Stimulated activated CD4-positive, alpha-beta T cell treated with anti-CD3 and anti-CD28 coated beads, Interleukin-1b, Interleukin-23, amount 100 ng/mL, for 4 hours (primary cell): Measurements from ENCODE around the gene COMP.
"Not testable (repeated sequence)": the region's sequence is repeated elsewhere in the genome, so short reads cannot be mapped to it uniquely, and the experiment has no call there.

Experiments used
- DNase-seq, 2 donors: peaks; one replicate each; pipeline ENCODE4 v3.0.0-alpha.2; 2020; ENCODE audit warnings: low read depth in 2 of 2

The COMP gene

DNA sequence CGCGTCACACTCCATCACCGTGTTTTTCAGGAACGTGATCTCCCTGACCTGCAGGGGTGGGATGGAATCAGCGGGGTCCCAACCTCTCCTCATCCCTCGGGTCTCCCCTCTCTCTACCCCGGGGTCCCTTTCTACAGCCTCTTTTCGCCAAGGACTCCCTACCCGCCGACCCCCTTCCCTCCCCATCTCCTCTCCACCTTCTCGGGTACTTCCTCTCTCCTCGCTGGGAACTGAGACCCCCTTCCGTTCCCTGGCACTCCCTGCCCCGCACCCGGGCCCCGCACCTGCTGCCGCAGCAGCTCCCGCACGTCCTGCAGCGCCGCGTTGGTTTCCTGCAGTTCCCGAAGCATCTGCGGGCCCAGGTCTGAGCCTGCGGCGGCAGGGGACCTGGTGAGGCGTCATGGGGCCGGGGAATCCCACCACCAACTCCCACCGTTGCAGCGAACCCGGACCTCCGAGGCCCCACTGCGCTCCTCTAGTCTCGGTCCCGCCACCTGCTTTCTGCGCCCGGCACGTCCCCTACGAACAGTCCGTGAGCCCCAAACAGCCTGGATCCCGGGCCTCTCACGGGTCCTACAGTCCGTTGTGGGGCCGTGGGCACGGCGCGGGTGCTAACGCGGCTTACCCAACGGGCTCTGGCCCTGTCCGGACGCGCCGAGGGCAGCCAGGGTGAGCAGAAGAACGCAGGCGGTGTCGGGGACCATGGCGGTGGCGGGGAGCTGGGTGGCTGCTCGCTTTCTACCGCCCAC is at the start of gene COMP:
COMP (minus strand) TSS at position 740 of the 749 bp plus-strand sequence; CDS start at position 704, 36 bp downstream.
- no peak for DNase-seq

DNA sequence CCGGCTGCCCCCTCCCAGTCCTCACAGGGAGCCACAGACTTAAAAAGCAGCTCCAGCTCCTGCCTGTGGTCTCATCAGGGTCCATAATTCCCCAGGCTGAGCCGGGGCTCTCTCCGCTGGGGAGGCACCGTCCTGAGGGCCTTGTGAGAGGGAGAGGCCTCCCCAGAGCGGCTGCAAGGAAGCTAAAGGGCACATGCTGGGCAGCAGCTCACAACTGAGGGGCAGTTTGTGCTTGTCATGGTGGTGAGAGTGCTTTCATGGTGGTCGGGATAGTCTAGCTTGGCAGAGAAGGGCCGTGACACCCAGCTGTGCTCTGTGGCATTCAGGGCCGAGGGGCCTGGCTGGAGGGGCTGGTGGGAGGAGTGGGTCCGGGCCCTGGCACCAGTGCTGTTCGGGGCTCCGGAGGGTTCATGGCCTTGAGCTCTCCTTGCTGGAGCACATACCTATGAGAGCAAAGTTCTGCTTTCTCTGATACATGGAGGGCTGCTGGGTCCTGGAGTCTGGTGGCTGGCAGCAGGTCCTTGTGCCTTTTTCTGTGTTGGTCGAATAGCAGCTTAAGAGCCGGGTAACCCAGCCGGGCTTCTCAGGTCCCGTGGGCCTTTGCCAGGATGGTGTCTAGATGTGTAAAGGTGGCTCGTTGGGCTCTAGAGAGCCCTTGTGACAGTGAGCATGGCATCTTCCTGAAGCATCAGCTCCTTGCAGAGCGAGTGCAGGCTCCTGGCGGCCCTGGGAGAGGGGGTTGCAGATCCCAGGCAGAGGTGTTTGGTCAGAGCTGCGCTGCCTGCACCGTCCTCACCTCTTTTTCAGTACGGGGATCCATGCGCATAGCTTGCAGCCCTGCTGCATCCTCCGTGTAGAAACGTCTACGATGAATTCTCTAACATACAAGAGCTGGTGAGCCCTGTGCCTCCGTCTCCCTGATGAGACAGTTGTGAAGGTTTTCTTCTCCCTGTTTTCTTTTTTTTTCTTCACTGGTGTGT is 49.5 kb upstream of the COMP start:
- DNase-seq, result no peak

- no peak for DNase-seq
Observed at GRCh38 chr19:18839465-18840287, 48.6 kb upstream of the COMP start.

DNA sequence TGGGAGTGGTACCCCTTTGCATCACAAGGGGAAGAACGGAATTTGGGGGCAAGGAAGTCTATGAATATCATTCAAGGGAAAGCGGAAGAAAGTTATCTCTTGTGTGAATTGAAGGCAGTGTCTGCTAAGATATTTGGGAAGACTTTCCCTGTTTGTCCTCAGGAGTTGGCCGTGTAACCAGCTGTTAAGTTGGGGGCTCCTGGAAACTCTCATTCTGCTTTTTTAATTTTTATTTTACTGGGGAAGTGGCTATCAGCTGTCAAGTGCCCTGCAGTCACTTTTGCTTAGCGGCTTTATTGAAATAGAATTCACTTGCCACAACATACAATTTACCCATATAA is 43.5 kb upstream of the COMP start:
- no peak for DNase-seq

- DNase-seq, result no peak
Observed at GRCh38 chr19:18833849-18834643, 42.9 kb upstream of the COMP start.

DNA sequence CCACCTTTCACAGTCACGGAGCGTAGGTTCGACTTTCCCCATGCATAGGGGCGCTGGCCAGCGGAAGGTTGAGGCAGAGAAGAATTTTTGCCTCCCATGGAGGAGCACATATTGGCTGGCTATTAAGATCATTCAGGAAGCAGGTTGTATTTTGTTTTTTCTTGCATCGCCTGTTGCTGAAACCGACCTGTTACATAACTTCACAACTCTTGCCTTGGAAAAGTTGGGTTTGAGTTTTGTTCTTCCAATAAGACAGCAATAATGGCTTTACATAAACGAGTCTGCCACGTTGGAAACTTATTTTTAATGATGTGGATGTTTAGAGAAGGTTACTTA is 42.0 kb upstream of the COMP start:
- no peak for DNase-seq

DNA sequence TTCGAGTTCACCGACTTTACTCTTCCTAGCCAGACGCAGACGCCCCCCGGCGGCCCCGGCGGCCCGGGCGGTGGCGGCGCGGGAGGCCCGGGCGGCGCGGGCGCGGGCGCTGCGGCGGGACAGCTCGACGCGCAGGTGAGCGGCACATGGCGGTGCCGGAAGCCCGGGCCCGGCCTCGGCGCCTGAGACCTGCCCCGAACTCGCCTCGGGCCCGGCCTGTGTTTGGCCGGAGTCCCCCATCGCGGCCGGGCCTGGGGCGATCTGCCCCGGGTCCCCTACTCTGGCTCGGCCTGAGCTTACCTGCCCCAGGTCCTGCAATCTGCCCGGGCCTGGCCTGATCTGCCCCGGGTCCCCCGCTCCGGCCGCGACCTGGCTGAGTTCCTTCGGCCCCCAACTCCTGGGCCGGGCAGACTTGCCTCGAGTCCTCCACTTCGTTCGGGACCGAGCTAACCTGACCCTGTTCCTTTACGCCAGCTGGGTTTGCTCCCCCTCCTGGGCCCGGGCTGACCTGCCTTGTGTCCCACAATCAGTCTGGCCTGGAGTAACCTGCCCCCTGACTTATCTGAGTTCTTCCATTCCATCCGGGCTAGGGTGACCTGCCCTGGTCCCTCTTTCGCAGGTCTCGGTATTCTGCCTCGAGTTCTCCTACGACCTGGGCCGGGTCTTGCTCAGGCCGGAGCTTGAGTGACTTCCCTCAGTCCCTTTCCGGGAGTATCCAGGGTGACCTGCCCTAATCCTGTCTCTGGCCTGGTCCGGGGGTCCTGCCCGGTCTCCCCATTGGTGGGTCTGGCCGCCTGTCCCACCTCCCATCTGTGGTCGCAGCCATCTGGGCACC is 41.4 kb upstream of the COMP start:
- DNase-seq, result no peak

DNA sequence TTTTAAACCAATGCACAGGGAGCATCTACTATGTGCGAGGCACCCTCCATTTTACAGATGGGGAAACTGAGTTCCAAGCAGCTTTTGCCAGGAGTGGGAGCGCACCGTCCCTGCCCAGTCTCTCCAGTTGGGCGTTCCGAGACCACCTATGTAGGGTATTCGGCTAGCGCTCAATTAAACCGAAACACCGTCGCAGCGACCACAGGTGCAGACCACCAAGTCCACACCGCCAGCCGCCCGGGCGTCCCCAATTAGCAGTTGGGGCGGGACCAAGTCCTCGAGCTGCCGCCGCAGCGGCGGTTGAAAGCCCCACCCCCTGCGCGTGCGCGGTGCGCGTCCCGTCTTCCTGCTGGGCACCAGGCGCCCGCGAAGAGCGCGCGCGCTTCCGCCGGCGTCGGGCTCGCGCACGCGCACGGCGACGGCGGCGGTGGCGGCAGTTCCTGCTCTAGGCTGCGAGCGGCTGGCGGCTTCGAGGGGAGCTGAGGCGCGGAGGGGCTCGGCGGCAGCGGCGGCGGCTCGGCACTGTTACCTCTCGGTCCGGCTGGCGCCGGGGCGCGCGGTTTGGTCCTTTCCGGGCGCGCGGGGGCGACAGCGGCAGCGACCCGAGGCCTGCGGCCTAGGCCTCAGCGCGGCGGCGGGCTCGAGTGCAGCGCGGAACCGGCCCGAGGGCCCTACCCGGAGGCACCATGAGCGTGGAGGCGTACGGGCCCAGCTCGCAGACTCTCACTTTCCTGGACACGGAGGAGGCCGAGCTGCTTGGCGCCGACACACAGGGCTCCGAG is 40.6 kb upstream of the COMP start, which contains the start of gene UPF1:
UPF1 (plus strand) TSS at position 436 of the 782 bp plus-strand sequence; CDS start at position 687, 251 bp downstream.
- peak; percentile 92 to 98 for DNase-seq

- DNase-seq, result no peak
Observed at GRCh38 chr19:18830488-18830887, 39.4 kb upstream of the COMP start.

DNA sequence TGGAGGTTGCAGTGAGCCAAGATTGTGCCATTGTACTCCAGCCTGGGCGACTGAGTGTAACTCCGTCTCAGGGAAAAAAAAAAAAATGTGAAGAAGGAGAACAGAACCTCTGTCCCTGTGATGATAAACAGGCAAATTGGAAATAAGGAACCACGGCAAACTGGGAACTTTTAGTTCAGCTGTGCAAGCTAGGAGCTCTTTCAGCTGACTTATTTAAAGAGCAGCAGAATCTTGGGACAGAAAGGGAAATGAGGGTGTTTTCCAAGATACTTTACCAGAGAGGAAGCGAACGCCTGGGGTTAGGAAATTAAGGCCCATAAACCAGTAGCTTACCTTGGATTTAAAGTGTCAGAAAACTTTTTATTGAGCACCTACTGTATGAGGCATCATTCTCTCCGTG is 37.7 kb upstream of the COMP start:
- no peak for DNase-seq

DNA sequence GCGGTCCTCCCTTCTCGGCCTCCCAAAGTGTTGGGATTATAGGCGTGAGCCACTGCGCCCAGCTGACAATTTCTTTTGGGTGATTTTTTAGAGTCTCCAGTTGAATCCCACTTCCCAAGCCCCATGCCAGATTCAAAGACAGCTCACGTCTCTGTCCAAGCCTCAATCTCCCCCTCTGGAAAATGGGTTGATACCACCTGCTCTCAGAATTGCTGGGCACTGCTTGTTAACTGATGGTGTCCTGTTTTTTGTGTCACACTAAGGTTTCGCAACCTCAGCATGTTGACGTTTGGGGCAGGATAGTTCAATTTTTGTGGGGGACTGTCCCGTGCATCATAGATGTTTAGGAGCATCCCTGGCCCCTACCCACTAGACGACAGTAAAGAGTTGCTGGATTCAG is 26.5 kb upstream of the COMP start:
- no peak for DNase-seq

DNA sequence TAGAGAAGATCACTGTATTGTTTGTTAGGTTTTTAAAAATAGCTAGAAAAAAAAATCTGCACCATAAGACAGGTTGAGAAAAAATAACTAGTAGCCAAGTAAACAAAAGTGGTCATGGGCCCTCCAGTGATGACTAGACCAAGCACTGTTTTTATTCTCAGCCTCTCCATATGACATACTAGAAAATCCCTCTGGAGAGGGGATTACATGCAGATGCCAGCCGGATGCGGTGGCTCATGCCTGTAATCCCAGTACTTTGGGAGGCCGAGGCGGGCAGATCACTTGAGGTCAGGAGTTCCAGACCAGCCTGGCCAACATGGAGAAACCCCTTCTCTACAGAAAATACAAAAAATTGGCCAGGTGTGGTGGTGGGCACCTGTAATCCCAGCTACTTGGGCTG is 25.5 kb upstream of the COMP start:
- DNase-seq, result not testable (repeated sequence)

- DNase-seq, result no peak
Observed at GRCh38 chr19:18815673-18816072, 24.6 kb upstream of the COMP start.

GRCh38 chr19:18814063-18814462 is 23.0 kb upstream of the COMP start:
- DNase-seq, result no peak

DNA sequence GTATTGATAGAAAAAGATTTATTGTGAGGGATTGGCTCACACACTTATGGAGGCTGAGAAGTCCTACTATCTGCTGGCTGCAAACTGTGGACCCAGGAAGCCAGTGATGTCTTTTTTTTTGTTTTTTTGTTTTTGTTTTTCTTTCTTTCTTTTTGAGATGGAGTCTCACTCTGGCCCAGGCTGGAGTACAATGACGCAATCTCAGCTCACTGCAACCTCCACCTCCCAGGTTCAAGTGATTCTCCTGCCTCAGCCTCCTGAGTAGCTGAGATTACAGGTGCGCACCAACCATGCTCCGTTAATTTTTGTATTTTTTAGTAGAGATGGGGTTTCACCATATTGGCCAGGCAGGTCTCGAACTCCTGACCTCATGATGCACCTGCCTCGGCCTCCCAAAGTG is 20.5 kb upstream of the COMP start:
- DNase-seq, result not testable (repeated sequence)

GRCh38 chr19:18809149-18809868 is 18.2 kb upstream of the COMP start:
- no peak for DNase-seq

DNA sequence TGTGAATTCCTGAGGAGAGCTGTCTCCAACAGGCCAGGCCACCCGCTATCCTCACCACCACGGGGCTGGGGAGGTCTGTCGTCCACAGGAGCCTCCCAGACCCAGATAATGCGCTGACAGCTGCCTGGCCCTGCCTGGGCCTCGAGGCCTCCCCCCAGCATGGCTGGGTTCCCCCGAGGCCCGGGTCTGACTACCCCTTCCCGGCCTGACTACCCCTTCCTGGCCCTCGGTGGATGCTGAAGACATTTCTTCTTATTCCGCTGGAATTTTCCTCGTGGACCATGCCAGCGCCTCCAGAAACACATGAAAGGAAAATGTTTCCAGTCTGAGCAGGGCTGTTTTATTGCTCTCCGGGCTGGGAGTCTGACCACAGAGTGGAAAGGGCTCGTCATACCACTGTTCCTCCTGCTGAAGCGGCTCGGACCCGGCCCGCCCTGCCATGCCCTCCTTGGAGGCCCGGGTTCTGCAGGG is 16.8 kb upstream of the COMP start:
- DNase-seq, result no peak

- no peak for DNase-seq
Observed at GRCh38 chr19:18804643-18805042, 13.5 kb upstream of the COMP start.

GRCh38 chr19:18804139-18804601 is 13.1 kb upstream of the COMP start:
- DNase-seq, result no peak
